Stimulated activated memory B cell treated with anti-CD40 and anti-IgM and Interleukin-4, amounts not matched to agents 10 μg/mL and 1 μg/mL and 100 μg/mL, for 72 hours (primary cell): ENCODE measurements around the gene GOLGA6L10.
"Not testable (repeated sequence)": the region's sequence is repeated elsewhere in the genome, so short reads cannot be mapped to it uniquely, and the experiment has no call there.

Experiments
- ATAC-seq: fragments of 150-1000 bp; cut with Tn5 transposase; 2 replicates; pipeline ENCODE4 v1.10.0; 2021
- H3K27ac Mint-ChIP-seq: one replicate; pipeline ENCODE4 v1.8.0; 2022; ENCODE audit warnings: mild to moderate bottlenecking, mixed read lengths
- H3K27me3 Mint-ChIP-seq: one replicate; pipeline ENCODE4 v1.8.0; 2022; ENCODE audit warnings: mixed read lengths
- H3K36me3 Mint-ChIP-seq: one replicate; pipeline ENCODE4 v1.8.0; 2022; ENCODE audit warnings: mixed read lengths
- H3K4me1 Mint-ChIP-seq: one replicate; pipeline ENCODE4 v1.8.0; 2022; ENCODE audit warnings: mixed read lengths
- H3K4me3 Mint-ChIP-seq: one replicate; pipeline ENCODE4 v1.8.0; 2022; ENCODE audit warnings: mild to moderate bottlenecking, moderate library complexity, mixed read lengths
- H3K9me3 Mint-ChIP-seq: one replicate; pipeline ENCODE4 v1.8.0; 2022; ENCODE audit warnings: mixed read lengths

The GOLGA6L10 gene

DNA sequence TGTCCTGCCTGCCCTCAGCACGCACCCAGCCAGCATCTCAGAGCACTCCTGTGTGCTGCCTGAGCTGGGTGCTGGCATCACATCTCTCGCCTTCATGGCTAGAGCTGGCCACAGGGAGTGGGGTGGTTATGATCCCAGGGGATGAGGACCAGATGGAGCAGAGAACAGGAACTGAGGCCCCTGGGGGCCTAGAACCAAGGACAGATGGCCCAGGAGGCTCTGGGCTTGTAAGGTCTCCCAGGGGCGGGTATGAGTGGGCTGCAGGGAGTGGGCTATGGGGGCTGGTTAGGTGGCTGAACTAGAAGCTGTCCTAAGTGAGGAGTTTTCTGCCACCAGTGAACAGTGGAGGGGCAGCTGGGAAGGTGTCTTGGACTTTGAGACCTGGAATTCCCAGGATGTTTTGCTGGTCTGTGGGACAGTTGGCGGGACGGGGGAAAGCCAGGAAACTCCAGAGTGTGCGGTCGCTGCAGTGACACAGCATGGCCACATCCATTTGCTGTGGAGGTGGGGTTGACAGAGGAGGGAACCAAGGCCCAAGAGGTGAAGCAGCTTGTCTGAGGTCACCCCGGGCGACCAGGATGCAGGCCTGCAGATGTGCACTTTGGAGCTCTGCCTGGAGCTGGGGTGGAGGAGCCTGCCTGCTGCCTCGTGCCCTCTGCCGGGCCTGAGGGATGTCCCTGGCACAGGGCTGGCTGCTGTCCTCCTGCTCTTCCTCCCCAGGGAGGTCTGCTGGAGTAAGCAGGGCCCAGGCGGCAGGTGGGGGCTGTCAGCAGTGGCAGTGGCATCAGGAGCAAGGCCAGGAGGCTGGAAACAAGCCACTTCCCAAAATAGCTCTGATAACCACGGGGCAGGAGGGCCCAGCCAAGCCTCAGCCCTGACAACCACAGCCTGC lies 16.3 kb downstream of the GOLGA6L10 start:
- not testable (repeated sequence) for ATAC-seq, H3K36me3 Mint-ChIP-seq, H3K27ac Mint-ChIP-seq, H3K4me3 Mint-ChIP-seq, H3K27me3 Mint-ChIP-seq, H3K4me1 Mint-ChIP-seq, H3K9me3 Mint-ChIP-seq

DNA sequence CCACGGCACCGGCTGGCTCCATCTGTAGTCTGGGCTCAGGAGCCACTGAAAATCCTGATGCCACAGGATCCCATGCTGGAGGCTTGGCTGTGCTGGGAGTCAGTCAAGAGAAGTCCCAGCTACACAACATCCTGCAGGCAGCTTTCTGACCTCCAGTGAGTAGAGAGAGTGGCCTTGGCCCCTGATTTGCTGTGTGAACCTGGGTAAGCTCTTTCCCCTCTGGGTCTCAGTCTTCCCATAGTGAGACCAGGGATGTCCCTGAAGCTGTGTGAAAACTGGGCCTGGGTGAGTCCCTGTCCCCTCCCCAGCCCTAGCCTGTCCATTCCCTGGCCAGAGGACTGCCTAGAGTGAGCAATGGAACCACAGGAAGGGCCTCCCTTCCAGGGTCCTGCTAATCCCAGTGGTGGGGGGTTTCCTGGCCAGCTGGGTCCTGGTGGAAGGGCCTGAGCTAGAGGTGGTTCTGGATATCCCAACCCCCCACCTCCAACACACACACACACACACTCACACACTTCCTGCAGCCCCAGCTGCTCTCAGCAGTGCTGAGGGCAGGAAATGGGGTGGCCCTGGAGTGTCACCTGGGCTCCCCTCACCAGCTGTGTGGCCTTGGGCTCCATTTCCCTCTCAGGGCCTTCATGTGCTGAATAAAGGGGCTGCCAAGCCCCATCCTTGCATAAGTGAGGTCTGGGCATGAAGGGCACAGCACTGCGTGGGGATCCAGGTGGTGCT lies 17.5 kb downstream of the GOLGA6L10 start:
- ATAC-seq: peak; percentile 37
- H3K9me3 Mint-ChIP-seq, H3K27ac Mint-ChIP-seq: not testable (repeated sequence)

DNA sequence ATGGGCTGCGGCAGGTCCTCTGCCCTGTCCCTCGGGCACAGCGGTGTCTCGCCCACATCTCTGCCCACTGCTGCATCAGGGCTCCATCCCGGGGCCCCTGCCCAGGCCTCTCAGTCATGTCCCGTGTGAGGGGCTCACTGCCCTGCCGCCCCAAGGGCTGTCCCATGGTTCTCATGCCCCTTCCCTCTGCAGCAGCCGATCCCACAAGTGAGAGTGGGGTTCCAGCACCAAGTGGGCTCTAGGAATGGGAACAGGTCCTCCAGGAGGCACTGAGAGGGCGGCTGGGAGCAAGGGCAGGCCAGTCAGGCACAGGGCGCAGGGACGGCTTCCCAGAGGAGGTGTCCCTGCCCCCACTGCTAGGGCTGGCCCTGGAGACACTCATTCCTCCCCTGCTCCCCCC lies 18.4 kb downstream of the GOLGA6L10 start:
- H3K36me3 Mint-ChIP-seq, H3K27ac Mint-ChIP-seq, H3K27me3 Mint-ChIP-seq, H3K9me3 Mint-ChIP-seq, ATAC-seq, H3K4me1 Mint-ChIP-seq, H3K4me3 Mint-ChIP-seq: not testable (repeated sequence)

More for the DNA sequence above, 17.5 kb downstream of the GOLGA6L10 start:
- not testable (repeated sequence) for H3K4me3 Mint-ChIP-seq, H3K36me3 Mint-ChIP-seq, H3K27me3 Mint-ChIP-seq, H3K4me1 Mint-ChIP-seq

DNA sequence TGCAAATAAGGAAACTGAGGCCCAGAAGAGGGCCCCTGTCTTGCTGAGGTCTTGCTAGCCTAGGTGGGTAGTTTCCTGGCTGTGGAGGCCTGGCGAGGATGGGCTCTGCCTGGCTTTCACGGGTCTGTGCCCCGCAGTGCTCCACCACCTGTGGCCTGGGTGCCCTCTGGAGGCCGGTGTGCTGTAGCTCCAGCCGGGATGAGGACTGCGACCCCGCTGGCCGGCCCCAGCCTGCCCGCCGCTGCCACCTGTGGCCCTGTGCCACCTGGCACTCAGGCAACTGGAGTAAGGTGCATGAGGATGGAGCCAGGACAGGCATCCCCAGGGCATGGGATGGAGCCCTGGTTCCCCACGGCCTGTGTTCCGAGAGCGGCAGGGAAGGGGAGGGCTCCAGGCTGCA lies 20.2 kb downstream of the GOLGA6L10 start:
- not testable (repeated sequence) for H3K9me3 Mint-ChIP-seq, H3K27ac Mint-ChIP-seq, H3K4me3 Mint-ChIP-seq, H3K4me1 Mint-ChIP-seq, H3K36me3 Mint-ChIP-seq, ATAC-seq, H3K27me3 Mint-ChIP-seq

DNA sequence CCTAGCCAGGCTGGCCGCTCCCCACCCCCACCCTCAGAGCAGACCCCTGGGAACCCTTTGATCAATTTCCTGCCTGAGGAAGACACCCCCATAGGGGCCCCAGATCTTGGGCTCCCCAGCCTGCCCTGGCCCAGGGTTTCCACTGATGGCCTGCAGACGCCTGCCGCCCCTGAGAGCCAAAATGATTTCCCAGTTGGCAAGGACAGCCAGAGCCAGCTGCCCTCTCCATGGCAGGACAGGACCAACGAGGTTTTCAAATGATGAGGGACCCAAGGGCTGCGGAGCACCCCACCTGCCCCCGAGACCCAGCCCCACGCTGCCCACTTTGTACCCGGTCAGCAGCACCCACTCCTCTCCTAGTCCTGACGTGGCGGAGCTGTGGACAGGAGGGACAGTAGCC lies 21.9 kb downstream of the GOLGA6L10 start:
- not testable (repeated sequence) for H3K4me1 Mint-ChIP-seq, H3K4me3 Mint-ChIP-seq, H3K36me3 Mint-ChIP-seq, H3K27ac Mint-ChIP-seq, ATAC-seq, H3K27me3 Mint-ChIP-seq, H3K9me3 Mint-ChIP-seq

GRCh38 chr15:82326896-82327295 lies 22.4 kb downstream of the GOLGA6L10 start:
- not testable (repeated sequence) for H3K27ac Mint-ChIP-seq, H3K36me3 Mint-ChIP-seq, H3K4me3 Mint-ChIP-seq, H3K4me1 Mint-ChIP-seq, H3K27me3 Mint-ChIP-seq, H3K9me3 Mint-ChIP-seq, ATAC-seq

DNA sequence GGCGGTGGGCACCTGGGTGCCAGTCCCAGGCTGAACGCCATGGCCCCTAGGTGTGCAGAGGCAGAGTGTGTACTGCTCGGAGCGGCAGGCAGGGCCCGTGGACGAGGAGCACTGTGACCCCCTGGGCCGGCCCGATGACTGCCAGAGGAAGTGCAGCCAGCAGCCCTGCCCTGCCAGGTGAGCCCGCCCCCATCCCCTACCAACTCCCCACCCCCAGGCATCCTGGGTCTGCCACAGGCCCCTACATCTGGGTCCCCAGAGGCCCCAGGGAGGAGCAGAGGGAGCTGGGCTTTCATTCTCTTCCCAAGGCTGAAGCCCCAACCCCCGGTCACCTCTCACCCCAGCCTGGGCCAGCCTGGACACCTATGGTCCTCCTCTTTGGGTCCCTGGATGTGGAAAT lies 23.6 kb downstream of the GOLGA6L10 start:
- H3K27me3 Mint-ChIP-seq, H3K9me3 Mint-ChIP-seq, H3K4me1 Mint-ChIP-seq, H3K27ac Mint-ChIP-seq, H3K36me3 Mint-ChIP-seq, ATAC-seq, H3K4me3 Mint-ChIP-seq: not testable (repeated sequence)

- ATAC-seq, H3K4me1 Mint-ChIP-seq, H3K27ac Mint-ChIP-seq, H3K4me3 Mint-ChIP-seq, H3K9me3 Mint-ChIP-seq, H3K36me3 Mint-ChIP-seq, H3K27me3 Mint-ChIP-seq: not testable (repeated sequence)
Measured at GRCh38 chr15:82324831-82325230, 24.4 kb downstream of the GOLGA6L10 start.

DNA sequence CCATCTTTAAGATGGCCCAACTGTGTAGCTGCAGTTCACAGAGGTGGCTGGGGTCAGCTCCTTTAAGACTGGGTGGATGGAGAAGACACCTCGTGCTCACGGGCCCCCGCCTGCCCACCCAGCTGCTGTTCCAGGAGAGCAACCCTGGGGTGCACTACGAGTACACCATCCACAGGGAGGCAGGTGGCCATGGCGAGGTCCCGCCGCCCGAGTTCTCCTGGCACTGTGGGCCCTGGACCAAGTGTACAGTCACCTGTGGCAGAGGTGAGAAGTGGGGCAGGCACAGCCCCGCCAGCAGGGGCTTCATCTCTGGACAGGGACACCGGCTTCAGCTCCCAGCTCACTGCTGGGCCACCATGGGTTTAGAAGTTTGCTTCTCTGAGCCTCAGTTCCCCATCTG lies 26.8 kb downstream of the GOLGA6L10 start:
- H3K27me3 Mint-ChIP-seq, H3K36me3 Mint-ChIP-seq, H3K4me1 Mint-ChIP-seq, H3K27ac Mint-ChIP-seq, ATAC-seq, H3K4me3 Mint-ChIP-seq, H3K9me3 Mint-ChIP-seq: not testable (repeated sequence)

DNA sequence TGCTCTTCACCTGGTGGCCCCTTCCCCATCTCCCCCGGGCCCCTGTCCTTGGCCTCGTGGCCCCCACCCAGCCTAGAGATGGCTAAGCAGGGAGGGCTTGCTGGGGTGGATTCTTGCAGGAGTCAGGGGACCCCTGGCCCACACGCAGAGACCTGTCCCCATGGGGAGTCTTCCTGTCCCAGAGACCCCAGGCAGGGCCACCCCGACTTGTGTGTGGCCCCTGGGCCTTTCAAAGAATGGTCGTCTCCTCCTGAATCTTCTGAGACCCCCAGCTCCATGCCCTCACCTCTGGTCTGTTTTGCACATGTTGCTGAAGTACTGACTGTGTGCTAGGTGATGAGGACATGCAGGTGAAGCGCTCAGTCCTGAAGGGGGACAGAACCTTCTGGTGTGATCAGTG lies 28.4 kb downstream of the GOLGA6L10 start:
- ATAC-seq, H3K27ac Mint-ChIP-seq, H3K4me1 Mint-ChIP-seq, H3K27me3 Mint-ChIP-seq, H3K36me3 Mint-ChIP-seq, H3K9me3 Mint-ChIP-seq, H3K4me3 Mint-ChIP-seq: not testable (repeated sequence)

DNA sequence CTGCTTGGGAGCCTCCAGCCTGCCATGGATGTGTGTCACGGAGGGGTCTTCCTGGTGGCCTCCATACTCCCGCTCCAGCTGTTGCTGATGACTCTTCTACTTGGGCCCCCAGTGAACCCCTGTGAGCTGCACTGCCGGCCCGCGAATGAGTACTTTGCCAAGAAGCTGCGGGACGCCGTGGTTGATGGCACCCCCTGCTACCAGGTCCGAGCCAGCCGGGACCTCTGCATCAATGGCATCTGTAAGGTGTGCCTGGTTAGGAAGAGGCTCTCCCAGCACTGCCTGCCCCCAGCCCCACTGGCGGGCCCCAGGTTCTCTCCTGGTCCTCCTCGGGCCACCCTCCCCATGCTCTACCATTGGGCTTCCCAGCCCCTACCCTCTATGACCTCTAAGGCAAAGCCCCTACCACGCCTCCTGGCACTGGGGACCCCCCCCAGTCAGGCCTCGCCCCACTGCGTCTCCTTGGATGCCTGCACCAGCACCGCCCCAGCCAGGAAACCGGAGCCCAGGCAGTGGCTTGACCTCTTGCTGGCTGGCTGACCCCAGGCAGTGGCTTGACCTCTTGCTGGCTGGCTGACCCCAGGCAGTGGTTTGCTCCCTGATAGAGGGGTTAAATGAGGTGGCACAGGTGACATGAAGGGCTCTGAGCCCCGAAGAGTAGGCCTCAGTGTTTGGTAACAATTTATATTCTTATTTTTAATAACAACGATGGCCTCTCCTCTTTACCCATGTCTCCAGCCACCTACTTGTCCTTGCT lies 29.6 kb downstream of the GOLGA6L10 start:
- not testable (repeated sequence) for H3K27ac Mint-ChIP-seq, H3K4me3 Mint-ChIP-seq, H3K9me3 Mint-ChIP-seq, ATAC-seq, H3K4me1 Mint-ChIP-seq, H3K36me3 Mint-ChIP-seq
- H3K27me3 Mint-ChIP-seq: peaks cover 21% of the 10 kb centered on the region

DNA sequence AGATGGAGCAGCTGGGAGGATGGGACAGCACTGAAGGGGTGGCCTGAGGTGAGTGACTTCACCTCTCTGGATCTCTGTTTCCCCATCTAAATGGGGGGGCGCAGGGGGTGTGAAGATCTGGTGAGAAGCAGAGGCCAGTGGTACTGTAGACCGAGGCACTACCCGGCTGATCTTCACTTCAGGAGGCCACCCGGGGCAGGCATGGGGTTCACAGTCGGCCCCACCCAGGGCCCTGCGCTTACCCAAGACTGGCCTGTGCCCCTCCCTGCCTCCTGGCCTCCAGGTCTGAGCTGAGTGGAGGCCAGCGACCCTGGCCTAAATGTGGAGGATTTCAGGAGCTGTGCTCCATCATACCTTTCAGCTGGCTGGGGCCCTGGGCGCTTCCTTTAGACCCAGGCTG lies 31.0 kb downstream of the GOLGA6L10 start:
- peaks cover 22% of the 10 kb centered on the region for H3K27me3 Mint-ChIP-seq
- H3K27ac Mint-ChIP-seq, ATAC-seq, H3K9me3 Mint-ChIP-seq, H3K36me3 Mint-ChIP-seq, H3K4me1 Mint-ChIP-seq, H3K4me3 Mint-ChIP-seq: not testable (repeated sequence)

DNA sequence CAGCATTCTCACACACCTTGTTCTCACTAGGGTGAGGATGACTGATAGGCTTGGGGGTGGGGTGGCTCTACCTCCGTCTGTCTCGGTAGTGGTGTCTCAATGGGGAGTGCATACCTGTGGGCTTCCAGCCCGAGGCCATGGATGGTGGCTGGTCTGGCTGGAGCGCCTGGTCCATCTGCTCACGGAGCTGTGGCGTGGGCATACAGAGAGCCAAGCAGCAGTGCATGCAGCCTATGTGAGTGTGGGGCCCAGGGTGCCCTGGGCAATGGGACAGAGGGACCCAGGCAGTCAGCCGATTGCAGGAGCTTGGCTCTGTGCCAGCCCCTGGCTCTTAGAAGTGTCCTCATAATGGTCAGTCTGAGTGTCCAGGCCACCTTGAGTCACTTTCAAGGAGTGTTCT lies 31.8 kb downstream of the GOLGA6L10 start:
- H3K36me3 Mint-ChIP-seq, H3K4me1 Mint-ChIP-seq, H3K27ac Mint-ChIP-seq, H3K4me3 Mint-ChIP-seq, H3K9me3 Mint-ChIP-seq, ATAC-seq: not testable (repeated sequence)
- peaks cover 22% of the 10 kb centered on the region for H3K27me3 Mint-ChIP-seq

DNA sequence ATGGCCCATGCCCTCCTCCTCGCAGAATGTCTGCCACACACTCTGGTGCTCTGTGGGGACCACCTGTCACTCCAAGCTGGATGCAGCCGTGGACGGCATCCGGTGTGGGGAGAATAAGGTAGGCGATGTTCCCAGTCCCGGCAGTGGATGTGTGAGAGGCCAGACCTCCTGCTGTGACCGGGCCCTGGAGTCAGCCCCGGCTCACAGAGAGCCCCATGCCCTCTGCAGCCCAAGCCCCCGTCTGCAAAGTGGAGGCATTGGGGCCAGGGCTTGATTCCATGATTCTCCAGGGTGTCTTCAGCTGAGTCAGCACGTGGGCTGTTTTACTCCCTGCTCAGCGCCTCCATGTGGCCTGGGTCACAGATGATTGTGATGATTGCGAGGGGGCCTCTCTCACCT lies 32.2 kb downstream of the GOLGA6L10 start:
- H3K4me3 Mint-ChIP-seq: no peak overlapping the region
- ATAC-seq: no peak
- peaks cover 22% of the 10 kb centered on the region for H3K27me3 Mint-ChIP-seq
- no peaks in the 10 kb centered on the region for H3K9me3 Mint-ChIP-seq
- no peaks in the 10 kb centered on the region for H3K4me1 Mint-ChIP-seq
- no peaks in the 10 kb centered on the region for H3K36me3 Mint-ChIP-seq
- no peak overlapping the region for H3K27ac Mint-ChIP-seq

DNA sequence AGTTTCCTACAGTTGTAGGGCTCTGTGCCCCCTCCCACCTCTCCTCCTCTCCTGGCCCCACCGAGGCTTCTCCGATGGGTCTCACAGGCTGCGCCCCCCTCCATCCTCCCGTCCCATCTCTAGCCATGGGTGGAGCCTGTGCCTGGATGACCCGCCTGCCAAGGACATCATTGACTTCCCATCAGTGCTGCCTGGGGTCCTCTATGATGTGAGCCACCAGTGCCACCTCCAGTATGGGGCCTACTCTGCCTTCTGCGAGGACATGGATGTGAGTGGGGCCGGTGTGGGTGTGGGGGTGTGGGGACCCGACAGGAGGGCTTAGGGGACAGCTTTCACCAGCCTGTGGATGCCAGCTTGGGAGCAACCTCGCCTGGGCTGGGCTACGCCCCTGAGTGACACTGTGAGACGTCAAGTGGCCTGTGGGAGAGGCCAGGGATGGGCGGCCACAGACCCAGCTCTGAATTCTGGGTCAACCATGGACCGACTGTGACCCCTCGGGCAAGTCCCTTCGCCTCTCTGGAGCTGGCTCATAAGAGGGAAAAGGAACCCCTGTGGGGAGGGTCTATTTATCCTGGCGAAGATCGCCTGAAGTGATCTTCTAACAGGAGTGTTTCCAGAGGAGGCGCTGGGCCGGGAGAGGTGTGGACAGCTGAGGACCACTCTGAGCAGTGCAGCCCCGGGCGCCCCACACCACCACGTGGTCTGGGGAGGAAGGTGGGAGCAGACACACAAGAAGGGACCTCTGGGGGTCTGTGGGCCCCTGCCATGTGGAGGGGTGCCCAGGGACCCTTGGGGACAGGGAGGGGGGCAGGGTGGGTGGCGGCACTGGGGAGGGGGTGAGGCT lies 32.8 kb downstream of the GOLGA6L10 start:
- not testable (repeated sequence) for H3K36me3 Mint-ChIP-seq, H3K27ac Mint-ChIP-seq, H3K4me1 Mint-ChIP-seq, H3K4me3 Mint-ChIP-seq, H3K9me3 Mint-ChIP-seq
- peaks cover 22% of the 10 kb centered on the region for H3K27me3 Mint-ChIP-seq
- ATAC-seq: peak; percentile 1
